Ovary (tissue), 1 donor: ENCODE results near the gene ZBED2.

Experiments used
- EP300 ChIP-seq: sonication (generic); formaldehyde crosslinking; IDR thresholded peaks from one replicate; pipeline ENCODE4 v1.6.1; 2017; ENCODE audit warnings: antibody characterized with exemption
- POLR2A ChIP-seq: fragments of 450-650 bp; IDR thresholded peaks from one replicate; pipeline ENCODE4 v1.6.1; 2017; ENCODE audit warnings: antibody characterized with exemption, mild to moderate bottlenecking, moderate library complexity

- TF ChIP-seq POLR2A (no peak), EP300 (no peak)
Observed at GRCh38 chr3:111566844-111567243, 28.3 kb downstream of the ZBED2 start.
